IPS DF 4.7 (cell line): ENCODE data around the gene SLC8A2.

Experiments used
- DNase-seq: peaks from one replicate; pipeline ENCODE4 v3.0.0-alpha.2; 2013; ENCODE audit warnings: low spot score; ENCODE audit errors: extremely low read depth

Gene SLC8A2

GRCh38 chr19:47471733-47472457, at the start of gene SLC8A2:
Gene SLC8A2, minus strand, starts transcription at chr19:47471893. Its CDS starts 5,490 bp downstream, at chr19:47466403.
- DNase-seq, result no peak

GRCh38 chr19:47520839-47521238, 49.1 kb upstream of the SLC8A2 start:
- DNase-seq, result no peak

- DNase-seq, result no peak
Measured at GRCh38 chr19:47520343-47520806, 48.7 kb upstream of the SLC8A2 start.

GRCh38 chr19:47518854-47519253, 47.2 kb upstream of the SLC8A2 start:
- no peak for DNase-seq

- no peak for DNase-seq
Measured at GRCh38 chr19:47518139-47518538, 46.4 kb upstream of the SLC8A2 start.

- peak; percentile 98 for DNase-seq
Measured at GRCh38 chr19:47514869-47515588, 43.3 kb upstream of the SLC8A2 start, which contains the start of gene NAPA. Gene NAPA, minus strand, starts transcription at chr19:47515063. Its CDS starts 123 bp downstream, at chr19:47514940.

- DNase-seq, result no peak
Measured at GRCh38 chr19:47514151-47514868, 42.6 kb upstream of the SLC8A2 start.

GRCh38 chr19:47512948-47513319, 41.2 kb upstream of the SLC8A2 start:
- DNase-seq, result no peak

GRCh38 chr19:47512183-47512947, 40.7 kb upstream of the SLC8A2 start:
- DNase-seq, result no peak

GRCh38 chr19:47511681-47512080, 40.0 kb upstream of the SLC8A2 start:
- DNase-seq, result no peak

- no peak for DNase-seq
Measured at GRCh38 chr19:47511128-47511517, 39.4 kb upstream of the SLC8A2 start.

- DNase-seq, result no peak
Measured at GRCh38 chr19:47510516-47511127, 38.9 kb upstream of the SLC8A2 start.

GRCh38 chr19:47509973-47510372, 38.3 kb upstream of the SLC8A2 start:
- DNase-seq, result no peak

GRCh38 chr19:47509170-47509847, 37.6 kb upstream of the SLC8A2 start:
- DNase-seq, result no peak

- DNase-seq, result no peak
Measured at GRCh38 chr19:47508721-47509120, 37.0 kb upstream of the SLC8A2 start.

- DNase-seq, result no peak
Measured at GRCh38 chr19:47507924-47508553, 36.3 kb upstream of the SLC8A2 start.

GRCh38 chr19:47507012-47507411, 35.3 kb upstream of the SLC8A2 start:
- no peak for DNase-seq

- DNase-seq, result no peak
Measured at GRCh38 chr19:47506459-47506858, 34.8 kb upstream of the SLC8A2 start.

GRCh38 chr19:47505506-47505905, 33.8 kb upstream of the SLC8A2 start:
- DNase-seq, result no peak

GRCh38 chr19:47503826-47504150, 32.1 kb upstream of the SLC8A2 start:
- no peak for DNase-seq
